ENCODE results near the gene HDAC4.

The HDAC4 gene

GRCh38 chr2:239395524-239395923 lies 5.3 kb downstream of the HDAC4 start:
- peak; percentile 2 for DNase-seq

- DNase-seq, result peak; percentile 4
These were observed 5.8 kb downstream of the HDAC4 start for GRCh38 chr2:239394978-239395377.

GRCh38 chr2:239394346-239394945 lies 6.4 kb downstream of the HDAC4 start:
- peak; percentile 12 for DNase-seq

GRCh38 chr2:239393941-239394340 lies 6.9 kb downstream of the HDAC4 start:
- no peak for DNase-seq

GRCh38 chr2:239393388-239393940 lies 7.4 kb downstream of the HDAC4 start:
- peak; percentile 13 for DNase-seq

- peak; percentile 23 for DNase-seq
These were observed 8.0 kb downstream of the HDAC4 start for GRCh38 chr2:239392688-239393387.

GRCh38 chr2:239392072-239392357 lies 8.8 kb downstream of the HDAC4 start:
- DNase-seq, result no peak

GRCh38 chr2:239391286-239392071 lies 9.3 kb downstream of the HDAC4 start:
- peak; percentile 25 for DNase-seq

GRCh38 chr2:239390546-239391285 lies 10.1 kb downstream of the HDAC4 start:
- no peak for DNase-seq

- DNase-seq, result no peak
These were observed 11.1 kb downstream of the HDAC4 start for GRCh38 chr2:239389414-239390329.

- DNase-seq, result no peak
These were observed 12.3 kb downstream of the HDAC4 start for GRCh38 chr2:239388236-239389151.

GRCh38 chr2:239387811-239388210 lies 13.0 kb downstream of the HDAC4 start:
- no peak for DNase-seq

- DNase-seq, result no peak
These were observed 13.9 kb downstream of the HDAC4 start for GRCh38 chr2:239386872-239387445.

GRCh38 chr2:239386001-239386670 lies 14.7 kb downstream of the HDAC4 start:
- peak; percentile 17 for DNase-seq

GRCh38 chr2:239385096-239386000 lies 15.5 kb downstream of the HDAC4 start:
- peak; percentile 27 for DNase-seq

GRCh38 chr2:239383759-239384156 lies 17.1 kb downstream of the HDAC4 start:
- no peak for DNase-seq

- no peak for DNase-seq
These were observed 17.6 kb downstream of the HDAC4 start for GRCh38 chr2:239383036-239383758.

- DNase-seq, result no peak
These were observed 18.4 kb downstream of the HDAC4 start for GRCh38 chr2:239382384-239382880.
